CD14-positive monocyte (primary cell): ENCODE results near the gene CSNK1G3. TPM values are rescaled to one million over a fixed set of nuclear protein-coding genes. Genes with fewer than 3 reads are reported as not detected.

Experiments
- DNase-seq, 3 donors: peaks; one replicate each; pipeline ENCODE4 v3.0.0-alpha.2; 2011 to 2022
- H2AFZ ChIP-seq: 2 replicates; pipeline ENCODE4 v1.6.0; 2012; ENCODE audit warnings: mild to moderate bottlenecking, low read depth, low read length, inconsistent platforms; ENCODE audit not compliant: insufficient read depth, poor library complexity, severe bottlenecking
- H3K27ac ChIP-seq, 2 donors: 1 replicate in 1 of 2; 2 replicates in 1 of 2; pipeline ENCODE4 v1.5.1; 2012 to 2013; ENCODE audit warnings: low read length in 2 of 2, control low read depth in 1 of 2, inconsistent platforms in 1 of 2, low read depth in 1 of 2, mild to moderate bottlenecking in 1 of 2
- H3K27me3 ChIP-seq, 2 donors: one replicate each; pipeline versions ENCODE4 v1.6.0 to v1.6.1; 2011 to 2013; ENCODE audit warnings: low read length in 2 of 2; ENCODE audit not compliant: control insufficient read depth in 2 of 2, insufficient read depth in 2 of 2
- H3K36me3 ChIP-seq, 2 donors: replicated peaks in 1 of 2; 1 replicate in 1 of 2; 2 replicates in 1 of 2; pipeline versions ENCODE4 v1.5.1 to v1.6.1; 2012 to 2013; ENCODE audit warnings: low read length in 2 of 2, control low read depth in 1 of 2, inconsistent platforms in 1 of 2, mild to moderate bottlenecking in 1 of 2; ENCODE audit not compliant: insufficient read depth in 2 of 2, control insufficient read depth in 1 of 2
- H3K4me1 ChIP-seq, 2 donors: 1 replicate in 1 of 2; 2 replicates in 1 of 2; pipeline versions ENCODE4 v1.5.1 to v1.6.1; 2012 to 2013; ENCODE audit warnings: low read length in 2 of 2, control low read depth in 1 of 2, inconsistent platforms in 1 of 2, mild to moderate bottlenecking in 1 of 2, moderate library complexity in 1 of 2; ENCODE audit not compliant: insufficient read depth in 2 of 2, control insufficient read depth in 1 of 2
- H3K4me2 ChIP-seq: replicated peaks from 2 replicates; pipeline ENCODE3; 2012; ENCODE audit warnings: low read length, moderate library complexity, mild to moderate bottlenecking; ENCODE audit not compliant: poor library complexity, severe bottlenecking; ENCODE audit errors: extremely low read depth
- H3K4me3 ChIP-seq, 3 experiments: fragments of 200-600 bp in 1 of 3; sonication (generic) in 1 of 3; replicated peaks in 1 of 3; 1 replicate in 2 of 3; 2 replicates in 1 of 3; pipeline ENCODE4 v1.5.1; 2011 to 2013; ENCODE audit warnings: low read length in 3 of 3, mild to moderate bottlenecking in 3 of 3, control low read depth in 2 of 3, low read depth in 2 of 3, inconsistent platforms in 1 of 3, moderate library complexity in 1 of 3
- H3K79me2 ChIP-seq: 2 replicates; pipeline ENCODE4 v1.6.0; 2012; ENCODE audit warnings: mild to moderate bottlenecking, control low read depth, inconsistent platforms, low read length, moderate library complexity; ENCODE audit not compliant: insufficient read depth
- H3K9ac ChIP-seq: 2 replicates; pipeline ENCODE4 v1.6.0; 2017; ENCODE audit warnings: low read length, mild to moderate bottlenecking; ENCODE audit not compliant: insufficient read depth, poor library complexity, severe bottlenecking
- H3K9me3 ChIP-seq, 2 donors: replicated peaks in 1 of 2; 1 replicate in 1 of 2; 2 replicates in 1 of 2; pipeline versions ENCODE4 v1.5.1 to v1.6.1; 2012 to 2013; ENCODE audit warnings: low read length in 2 of 2, control low read depth in 1 of 2; ENCODE audit not compliant: control insufficient read depth in 1 of 2, insufficient read depth in 1 of 2
- H4K20me1 ChIP-seq: 2 replicates; pipeline ENCODE4 v1.6.0; 2012; ENCODE audit warnings: mild to moderate bottlenecking, low read length, control low read depth, moderate library complexity; ENCODE audit not compliant: insufficient read depth
- H3K27ac Mint-ChIP-seq, 7 donors: one replicate each; pipeline ENCODE4 v1.8.0; 2020; ENCODE audit warnings: mild to moderate bottlenecking in 7 of 7, mixed read lengths in 7 of 7, moderate library complexity in 6 of 7, inconsistent platforms in 2 of 7
- H3K27me3 Mint-ChIP-seq, 3 donors: one replicate each; pipeline ENCODE4 v1.8.0; 2021 to 2022; ENCODE audit warnings: low read depth in 3 of 3, mild to moderate bottlenecking in 3 of 3, mixed read lengths in 3 of 3, moderate library complexity in 3 of 3, inconsistent platforms in 1 of 3
- H3K36me3 Mint-ChIP-seq, 2 donors: one replicate each; pipeline ENCODE4 v1.8.0; 2020; ENCODE audit warnings: mixed read lengths in 2 of 2, inconsistent platforms in 1 of 2, mild to moderate bottlenecking in 1 of 2
- H3K4me1 Mint-ChIP-seq: one replicate; pipeline ENCODE4 v1.8.0; 2020; ENCODE audit warnings: mild to moderate bottlenecking, mixed read lengths
- H3K4me3 Mint-ChIP-seq, 2 donors: one replicate each; pipeline ENCODE4 v1.8.0; 2020; ENCODE audit warnings: mild to moderate bottlenecking in 2 of 2, mixed read lengths in 2 of 2, moderate library complexity in 1 of 2
- H3K9me3 Mint-ChIP-seq, 7 donors: one replicate each; pipeline ENCODE4 v1.8.0; 2020 to 2022; ENCODE audit warnings: mixed read lengths in 7 of 7, mild to moderate bottlenecking in 6 of 7, moderate library complexity in 6 of 7, inconsistent platforms in 2 of 7
- CTCF ChIP-seq: fragments of 200-600 bp; IDR thresholded peaks from one replicate; pipeline ENCODE4 v1.8.0; 2022; ENCODE audit warnings: antibody characterized with exemption, mild to moderate bottlenecking
- WGBS: methylation state at CpG from one replicate; pipeline ENCODE4 v1.1.5; 2013; ENCODE audit warnings: missing lambda C conversion rate; ENCODE audit not compliant: insufficient coverage; 5-methylcytosine and 5-hydroxymethylcytosine counted together
- intact Hi-C, 2 donors: fragments of 100-400 bp; cut with micrococcal nuclease; formaldehyde crosslinking; loops; one replicate each; pipeline versions ENCODE4 v1.15.0 to v1.15.1; 2023
- polyA plus RNA-seq, 3 donors: library from polyadenylated mRNA; depleted of rRNA in 1 of 3; unstranded in 2 of 3; stranded (reverse) in 1 of 3; fragments of 300-500 nt in 2 of 3; fragments of >200 nt in 1 of 3; fragmentation: Illumina TruSeq in 2 of 3; gene quantifications; 1 replicate in 2 of 3; 2 replicates in 1 of 3; pipeline ENCODE4 v1.2.3, GENCODE V29; 2012 to 2021

The CSNK1G3 gene
- polyA plus RNA-seq, 3 donors: 10.8 to 22.3 (median 17.1) TPM

GRCh38 chr5:123511290-123511647, 708 bp upstream of the CSNK1G3 start:
- WGBS: 100% methylated on average over 2 of the region's 3 CpGs
- peaks cover 24% of the 10 kb centered on the region for H3K4me1 Mint-ChIP-seq

More at GRCh38 chr5:123511290-123511647, 708 bp upstream of the CSNK1G3 start:
- H3K79me2 ChIP-seq: peaks cover 34% of the 10 kb centered on the region
- no peaks in the 10 kb centered on the region for H3K9me3 ChIP-seq
- peak overlapping the region; percentile 70 to 82 for H3K27ac ChIP-seq
- peak overlapping the region; percentile 86 for H3K9ac ChIP-seq
- peaks cover 10 to 12% of the 10 kb centered on the region in 2 donors for H3K4me1 ChIP-seq
- intact Hi-C loops: loop anchor here (5.0 kb wide), 2 partner anchors 84 to 89 kb away; partner anchors contain the start of gene CEP120 (in 1 of the 2)
- H3K36me3 Mint-ChIP-seq: no peaks in the 10 kb centered on the region
- no peak for TF ChIP-seq CTCF
- H3K4me3 Mint-ChIP-seq: peak overlapping the region; percentile 98
- peak overlapping the region; percentile 91 for H3K4me2 ChIP-seq
- H3K9me3 Mint-ChIP-seq: peaks cover 0 to 5% (median 0%) of the 10 kb centered on the region in 7 donors
- peak overlapping the region; percentile 87 for H2AFZ ChIP-seq
- H3K27me3 ChIP-seq: no peaks in the 10 kb centered on the region
- peak overlapping the region; percentile 71 to 92 (median 86) for H3K4me3 ChIP-seq
- H3K27ac Mint-ChIP-seq: peak overlapping the region in 3 of 7 donors; percentile 89 to 94 (median 93)
- no peak for DNase-seq
- H4K20me1 ChIP-seq: peaks cover 7% of the 10 kb centered on the region
- peaks cover 3 to 6% (median 5%) of the 10 kb centered on the region in 3 donors for H3K27me3 Mint-ChIP-seq
- no peaks in the 10 kb centered on the region for H3K36me3 ChIP-seq
